ENCODE measurements around the gene PPP1R2C.

The PPP1R2C gene

GRCh38 chrX:42739741-42740140 lies 38.2 kb downstream of the PPP1R2C start:
- TF ChIP-seq CTCF (IDR thresholded peaks at IDR 0.05; ENCODE audit: low read depth, low read length, missing control alignments) = no peak
- no peak overlapping the region for H3K4me3 ChIP-seq (replicated peaks; ENCODE audit: low read depth, low read length)
- DNase-seq (ENCODE audit: extremely low read depth, low read depth) = no peak

GRCh38 chrX:42739258-42739657 lies 38.7 kb downstream of the PPP1R2C start:
- no peak for TF ChIP-seq CTCF (IDR thresholded peaks at IDR 0.05; ENCODE audit: low read depth, low read length, missing control alignments)
- no peak overlapping the region for H3K4me3 ChIP-seq (replicated peaks; ENCODE audit: low read depth, low read length)
- DNase-seq (ENCODE audit: extremely low read depth, low read depth) = no peak

- TF ChIP-seq CTCF (IDR thresholded peaks at IDR 0.05; ENCODE audit: low read depth, low read length, missing control alignments) = no peak
- no peak for DNase-seq (ENCODE audit: extremely low read depth, low read depth)
- H3K4me3 ChIP-seq (replicated peaks; ENCODE audit: low read depth, low read length) = no peak overlapping the region
Measured at GRCh38 chrX:42738552-42738951, 39.4 kb downstream of the PPP1R2C start.

- DNase-seq (ENCODE audit: extremely low read depth, low read depth) = no peak
- TF ChIP-seq CTCF (IDR thresholded peaks at IDR 0.05; ENCODE audit: low read depth, low read length, missing control alignments) = no peak
- H3K4me3 ChIP-seq (replicated peaks; ENCODE audit: low read depth, low read length) = no peak overlapping the region
Measured at GRCh38 chrX:42735250-42735649, 42.7 kb downstream of the PPP1R2C start.

GRCh38 chrX:42732506-42732905 lies 45.5 kb downstream of the PPP1R2C start:
- H3K4me3 ChIP-seq (replicated peaks; ENCODE audit: low read depth, low read length) = no peak overlapping the region
- no peak for DNase-seq (ENCODE audit: extremely low read depth, low read depth)
- TF ChIP-seq CTCF (IDR thresholded peaks at IDR 0.05; ENCODE audit: low read depth, low read length, missing control alignments) = no peak
